IPS-11a (cell line): ENCODE measurements around the gene PLXNA3.
"Not testable (repeated sequence)": the region's sequence is repeated elsewhere in the genome, so short reads cannot be mapped to it uniquely, and the experiment has no call there.

Source experiments
- H3K4me3 ChIP-seq: one replicate; pipeline ENCODE4 v1.5.1; 2013; ENCODE audit warnings: low read depth, low read length, control low read depth

The PLXNA3 gene

DNA sequence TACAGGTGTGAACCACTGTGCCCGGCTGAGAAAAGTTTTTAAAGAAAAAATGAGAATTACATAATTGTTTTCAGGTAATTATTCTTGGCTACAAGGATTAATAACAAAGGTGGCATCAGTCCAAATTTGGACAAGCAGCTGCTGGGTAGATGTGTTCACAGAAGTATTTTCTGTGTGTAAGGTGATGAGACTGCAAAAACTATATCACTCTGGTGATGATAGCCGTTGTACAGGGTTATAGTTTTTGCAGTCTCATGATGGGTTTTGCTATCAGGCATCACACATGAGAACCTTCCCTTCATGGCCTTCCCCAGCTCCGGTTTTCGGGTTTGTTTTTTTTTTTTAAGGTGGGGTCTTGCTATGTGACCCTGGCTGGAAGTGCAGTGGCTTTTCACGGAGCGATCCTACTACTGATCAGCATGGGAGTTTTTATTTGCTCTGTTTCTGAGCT lies 37.4 kb downstream of the PLXNA3 start:
- H3K4me3 ChIP-seq: no peak overlapping the region

DNA sequence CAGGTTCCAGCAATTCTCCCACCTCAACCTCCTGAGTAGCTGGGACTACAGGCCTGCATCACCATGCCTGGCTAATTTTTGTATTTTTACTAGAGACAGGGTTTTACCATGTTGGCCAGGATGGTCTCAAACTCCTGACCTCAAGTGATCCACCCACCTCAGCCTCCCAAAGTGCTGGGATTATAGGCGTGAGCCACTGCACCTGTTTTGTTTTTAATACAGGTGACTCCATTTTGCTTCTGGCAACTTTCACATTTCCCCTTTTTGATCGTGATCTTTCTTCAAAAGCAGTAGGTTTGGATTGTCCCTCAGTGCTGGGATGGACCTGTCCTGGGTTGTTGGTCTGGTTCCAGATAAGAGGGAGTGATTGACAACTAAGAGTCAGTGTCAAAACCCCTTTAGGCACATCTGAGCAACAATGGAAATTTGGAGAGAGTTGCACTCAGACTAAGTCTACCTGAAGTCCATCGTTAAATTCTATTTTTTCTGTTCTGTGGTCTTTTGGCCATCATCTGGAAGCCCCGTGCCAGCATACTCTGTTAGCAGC lies 38.6 kb downstream of the PLXNA3 start:
- not testable (repeated sequence) for H3K4me3 ChIP-seq

DNA sequence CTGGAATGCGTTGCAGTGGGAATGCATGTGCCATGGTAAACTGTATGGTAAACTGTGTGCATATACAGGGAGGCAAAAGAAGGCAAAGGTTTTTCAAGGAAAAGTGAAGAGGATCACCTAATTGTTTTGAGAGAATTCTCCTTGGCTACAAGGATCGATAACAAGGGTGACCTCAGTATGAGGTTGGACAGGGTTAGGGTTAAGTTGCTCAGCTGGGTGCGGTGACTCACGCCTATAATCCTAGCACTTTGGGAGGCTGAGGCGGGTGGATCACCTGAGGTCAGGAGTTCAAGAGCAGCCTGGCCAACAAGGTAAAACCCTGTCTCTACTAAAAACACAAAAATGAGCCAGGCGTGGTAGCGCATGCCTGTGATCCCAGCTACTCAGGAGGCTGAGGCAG lies 43.3 kb downstream of the PLXNA3 start:
- H3K4me3 ChIP-seq: not testable (repeated sequence)

DNA sequence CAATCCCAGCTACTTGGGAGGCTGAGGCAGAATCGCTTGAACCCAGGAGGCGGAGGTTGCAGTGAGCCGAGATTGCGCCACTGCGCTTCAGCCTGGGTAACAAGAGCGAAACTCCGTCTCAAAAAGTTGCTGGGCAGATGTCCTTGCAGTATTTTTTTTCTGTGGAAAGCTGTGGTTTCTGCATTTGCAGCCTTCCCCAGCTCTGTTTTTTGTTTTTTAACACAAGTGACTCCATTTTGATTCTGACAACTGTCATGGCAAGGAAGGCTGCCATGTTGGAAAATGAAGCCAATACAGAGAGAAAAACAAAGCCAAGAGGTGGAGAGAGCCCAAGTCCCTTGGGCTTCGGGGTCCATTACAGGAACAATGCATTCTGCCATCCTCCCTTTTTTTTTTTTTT lies 44.0 kb downstream of the PLXNA3 start:
- H3K4me3 ChIP-seq: no peak overlapping the region

DNA sequence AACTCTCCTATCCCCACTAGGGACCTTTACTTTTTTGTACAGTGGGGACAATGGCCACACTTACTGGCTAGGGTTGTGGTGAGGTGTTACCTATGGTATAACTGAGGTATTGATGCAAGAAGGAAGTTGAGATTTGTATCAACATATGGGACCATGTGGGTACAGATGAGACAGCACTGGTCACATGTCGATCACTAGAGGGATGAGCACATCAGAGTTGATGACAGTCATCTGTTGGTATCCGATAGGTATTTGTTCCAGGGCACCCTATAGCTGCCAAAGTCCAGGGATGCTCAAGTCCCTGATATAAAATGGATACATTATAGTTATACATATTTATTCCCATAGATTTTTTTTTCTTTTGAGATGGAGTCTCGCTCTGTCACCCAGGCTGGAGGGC lies 44.9 kb downstream of the PLXNA3 start:
- no peak overlapping the region for H3K4me3 ChIP-seq

DNA sequence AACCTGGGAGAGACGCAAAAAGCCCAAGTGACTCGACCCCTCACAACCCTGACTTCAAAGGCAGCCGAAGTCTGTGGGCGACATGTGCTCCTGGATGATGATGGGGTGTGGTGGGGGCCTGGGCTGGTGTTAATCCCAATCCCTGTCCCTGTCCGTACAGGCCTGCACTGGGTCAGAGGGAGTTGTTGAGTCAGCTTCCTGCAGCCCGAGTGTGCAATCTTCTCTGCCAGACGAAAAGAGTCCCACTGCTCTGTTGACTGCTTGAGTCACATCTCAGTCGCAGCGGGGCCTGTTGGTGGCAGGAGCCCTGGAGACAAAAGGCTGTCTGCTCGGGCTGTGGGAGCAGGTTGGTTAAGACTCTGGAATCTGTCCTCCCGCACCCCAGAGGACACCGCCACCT lies 47.7 kb downstream of the PLXNA3 start:
- H3K4me3 ChIP-seq: no peak overlapping the region

DNA sequence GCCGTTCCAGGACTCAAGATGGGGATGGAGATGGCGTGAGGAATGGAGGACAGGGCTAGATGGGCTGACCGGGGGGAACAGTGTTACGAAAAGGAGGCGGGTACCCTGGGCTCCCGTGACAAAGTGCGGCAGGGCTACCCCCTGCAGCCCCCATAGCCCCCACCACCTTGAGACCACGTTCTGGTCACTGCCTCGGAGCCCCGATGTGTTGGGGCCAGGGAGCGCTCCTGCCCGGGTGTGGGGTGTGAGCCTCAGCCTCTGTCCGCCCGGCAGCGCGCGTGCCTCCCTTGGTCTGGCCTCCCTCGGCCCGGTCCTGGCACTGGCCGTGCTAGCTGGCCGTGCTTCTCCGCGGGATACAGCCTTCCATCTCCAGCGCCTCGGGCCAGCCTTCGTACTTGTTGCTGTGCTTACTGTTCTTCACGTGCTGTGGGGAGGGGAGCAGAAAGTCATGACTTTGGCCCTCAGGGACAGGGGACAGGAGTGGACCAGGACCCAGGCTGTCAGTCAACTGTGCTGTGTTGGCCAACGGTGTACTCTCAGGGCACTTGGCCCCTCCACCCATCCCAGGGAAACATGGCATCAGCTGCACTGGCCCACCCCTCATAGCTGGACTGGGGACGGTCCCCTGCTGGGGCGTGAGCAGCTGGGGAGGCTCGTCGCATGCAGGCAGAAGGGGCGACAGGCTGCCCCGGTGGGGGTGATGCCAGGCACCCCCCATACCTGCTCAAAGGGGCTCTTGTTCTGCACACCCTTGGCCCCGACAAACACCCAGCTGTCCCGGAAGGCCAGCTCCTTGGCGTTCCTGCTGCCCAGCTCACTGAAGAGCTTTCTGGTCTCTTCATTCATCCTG lies 48.6 kb downstream of the PLXNA3 start:
- H3K4me3 ChIP-seq: no peak overlapping the region

DNA sequence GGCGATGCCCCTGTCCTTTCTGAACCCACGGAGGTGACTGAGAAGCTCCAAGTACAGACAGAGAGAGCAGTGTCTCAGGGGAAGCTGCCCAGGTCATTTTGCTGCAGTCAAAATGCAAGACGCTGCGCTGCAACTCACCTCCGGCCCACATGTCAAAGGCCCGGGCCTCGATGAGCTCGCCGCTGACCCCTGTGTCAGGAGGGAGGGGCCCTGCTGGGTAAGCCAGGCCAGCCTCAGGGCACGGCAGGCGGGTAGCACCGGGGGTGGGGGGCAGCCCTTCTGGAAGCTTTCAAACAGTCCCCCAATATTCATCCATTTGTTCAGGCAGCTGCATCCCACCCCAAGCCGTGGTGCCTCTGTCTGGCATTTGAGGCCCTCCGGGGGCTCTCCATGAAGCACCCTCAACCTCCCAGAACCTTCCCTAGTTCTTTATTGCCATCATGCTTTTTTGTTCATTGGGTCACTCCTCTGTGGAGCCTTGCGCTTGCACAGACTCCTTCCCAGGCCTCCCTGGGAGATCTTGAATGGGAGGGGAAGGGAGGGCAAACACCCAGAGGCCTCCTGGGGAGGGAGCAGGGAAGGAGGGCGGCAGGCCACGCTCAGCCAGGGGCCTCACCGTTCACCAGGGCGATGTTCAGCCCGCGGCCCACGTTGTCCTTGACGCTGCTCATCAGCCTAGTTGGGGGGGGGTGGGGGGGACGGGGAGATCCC lies 49.7 kb downstream of the PLXNA3 start:
- no peak overlapping the region for H3K4me3 ChIP-seq

DNA sequence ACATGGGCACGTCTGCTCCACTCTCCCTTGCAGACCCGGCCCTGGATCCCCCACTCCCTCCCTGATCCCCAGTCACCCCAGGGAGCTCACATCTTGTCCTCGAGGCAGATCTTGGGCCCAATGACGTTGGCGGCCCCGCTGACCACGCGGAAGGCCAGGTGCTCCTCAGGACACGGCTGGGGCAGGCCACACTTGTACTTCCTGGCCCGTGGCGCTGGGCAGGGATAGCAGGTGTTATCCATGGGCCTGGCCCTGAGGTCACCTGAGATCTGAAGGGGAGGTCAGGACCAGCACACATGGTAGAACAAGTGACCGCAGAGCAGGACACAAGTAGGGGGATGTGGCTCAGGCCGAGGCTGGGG lies 50.3 kb downstream of the PLXNA3 start:
- H3K4me3 ChIP-seq: no peak overlapping the region

DNA sequence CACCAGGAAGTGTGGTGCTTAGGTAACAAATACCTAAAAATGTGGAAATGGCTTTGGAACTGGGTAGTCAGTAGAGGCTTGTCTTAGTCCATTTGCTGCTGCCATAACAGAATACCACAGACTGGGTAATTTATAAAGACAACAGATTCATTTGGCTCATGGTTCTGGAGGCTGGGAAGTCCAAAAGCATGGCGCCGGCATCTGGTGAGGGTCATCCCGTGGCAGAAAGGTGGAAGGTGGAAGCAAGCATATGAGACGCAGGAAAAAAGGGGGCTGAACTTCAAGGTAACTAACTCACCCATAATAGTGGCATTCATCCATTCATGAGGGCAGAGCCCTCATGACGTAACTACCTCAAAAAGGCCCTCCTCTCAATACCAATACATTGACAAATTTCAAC lies 51.4 kb downstream of the PLXNA3 start:
- H3K4me3 ChIP-seq: no peak overlapping the region

DNA sequence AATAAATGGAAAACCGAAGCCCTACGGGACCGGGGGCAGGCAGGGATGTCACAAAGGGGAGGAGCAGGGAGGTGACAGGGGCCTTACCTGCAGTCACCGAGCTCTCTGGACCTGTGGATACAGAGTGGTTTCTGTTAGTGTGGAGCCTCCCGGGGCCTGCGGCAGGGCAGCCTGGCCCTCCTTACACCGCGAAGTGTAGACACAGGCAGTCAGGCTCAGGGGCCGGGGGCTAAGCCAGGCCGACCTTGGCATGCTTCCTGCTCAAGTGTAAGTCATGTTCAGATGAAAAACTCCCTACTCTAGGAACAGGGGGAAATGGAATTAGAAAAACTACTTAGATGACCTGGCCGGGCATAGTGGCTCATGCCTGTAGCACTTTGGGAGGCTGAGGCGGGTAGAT lies 53.7 kb downstream of the PLXNA3 start:
- no peak overlapping the region for H3K4me3 ChIP-seq

DNA sequence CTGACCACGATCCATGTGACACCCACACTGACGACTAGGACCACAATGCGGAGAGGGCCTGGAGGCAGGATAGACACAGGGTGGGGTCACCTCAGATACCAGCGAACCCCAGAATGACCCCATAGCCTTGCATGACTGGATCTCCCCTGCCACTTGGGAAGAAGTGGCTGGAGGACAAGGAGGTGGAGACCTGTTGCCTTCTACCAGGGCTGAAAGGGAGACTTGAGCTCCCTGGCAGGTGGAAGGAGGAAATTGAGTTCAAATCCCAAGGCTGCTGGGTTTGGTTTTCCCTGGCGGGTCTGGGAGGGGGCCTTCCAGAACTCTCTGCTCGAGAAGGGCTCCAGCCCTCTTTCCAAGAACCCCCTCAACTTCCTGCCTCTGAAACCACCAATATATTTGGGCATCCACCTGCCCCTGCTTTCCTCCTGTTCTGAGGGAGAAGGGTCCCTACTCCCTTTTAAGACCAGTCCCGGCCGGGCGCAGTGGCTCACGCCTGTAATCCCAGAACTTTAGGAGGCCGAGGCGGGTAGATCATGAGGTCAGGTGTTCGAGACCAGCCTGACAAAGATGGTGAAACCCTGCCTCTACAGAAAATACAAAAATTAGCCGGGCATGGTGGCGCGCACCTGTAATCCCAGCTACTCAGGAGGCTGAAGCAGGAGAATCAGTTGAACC lies 54.9 kb downstream of the PLXNA3 start:
- no peak overlapping the region for H3K4me3 ChIP-seq

DNA sequence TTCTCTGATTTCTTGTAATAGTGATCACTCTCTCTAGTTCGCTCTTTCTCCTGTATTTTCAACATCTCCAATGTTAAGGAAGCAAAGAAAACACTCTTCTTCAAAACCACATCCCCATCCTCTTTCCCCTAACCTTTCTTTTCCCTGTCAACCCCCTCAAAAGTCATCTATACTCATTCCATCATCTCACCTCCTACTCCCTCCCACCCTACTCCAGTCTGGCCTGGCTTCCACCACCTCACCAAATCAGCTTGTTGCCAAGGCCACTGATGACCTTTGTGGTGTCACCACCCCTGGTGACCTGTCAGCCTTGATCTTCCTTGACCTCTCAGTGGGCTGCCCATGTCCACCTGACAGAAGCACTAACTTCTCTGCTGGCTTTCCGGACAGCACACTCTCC lies 55.6 kb downstream of the PLXNA3 start:
- no peak overlapping the region for H3K4me3 ChIP-seq

DNA sequence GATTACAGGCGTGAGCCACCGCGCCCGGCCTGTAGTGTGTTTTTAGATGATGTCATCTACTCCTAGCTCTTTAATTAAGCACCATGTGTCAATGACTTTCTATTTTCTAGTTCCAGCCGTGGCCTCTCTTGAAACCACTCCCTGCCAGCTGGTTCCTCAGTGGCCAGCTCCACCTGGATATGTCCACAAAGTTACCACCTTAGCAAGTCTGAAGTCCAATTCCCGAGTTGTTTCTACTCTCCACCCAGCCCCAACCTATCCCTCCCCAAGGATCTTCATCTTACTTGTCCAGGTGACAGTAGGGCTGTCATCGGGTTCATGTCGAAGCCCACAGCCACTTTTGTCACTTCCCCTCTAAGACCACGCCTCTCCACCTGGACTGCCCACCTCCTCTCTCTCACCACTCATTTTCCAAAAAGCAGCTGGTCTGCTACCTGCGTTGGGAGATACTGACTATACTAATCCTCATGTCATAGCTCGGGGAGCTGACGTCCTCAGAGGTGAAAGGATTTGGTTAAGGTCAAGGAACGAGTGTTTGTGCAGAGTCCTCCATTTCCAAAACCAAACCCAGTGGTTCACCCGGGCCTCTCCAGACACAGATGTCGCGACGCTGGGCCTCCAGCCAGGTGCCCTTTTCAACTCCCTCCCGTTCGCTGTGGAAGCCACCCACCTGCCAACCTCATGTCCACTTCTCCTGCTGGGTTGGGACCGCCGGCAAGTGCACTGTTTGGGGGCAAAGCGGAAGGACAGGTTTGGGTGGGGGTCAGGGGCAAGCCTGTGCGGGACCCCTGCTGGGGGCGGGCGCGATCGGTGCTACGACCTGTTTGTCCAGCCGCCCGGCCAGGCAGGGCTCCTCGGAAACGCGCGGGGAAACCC lies 57.2 kb downstream of the PLXNA3 start:
- H3K4me3 ChIP-seq: peak overlapping the region; percentile 57

DNA sequence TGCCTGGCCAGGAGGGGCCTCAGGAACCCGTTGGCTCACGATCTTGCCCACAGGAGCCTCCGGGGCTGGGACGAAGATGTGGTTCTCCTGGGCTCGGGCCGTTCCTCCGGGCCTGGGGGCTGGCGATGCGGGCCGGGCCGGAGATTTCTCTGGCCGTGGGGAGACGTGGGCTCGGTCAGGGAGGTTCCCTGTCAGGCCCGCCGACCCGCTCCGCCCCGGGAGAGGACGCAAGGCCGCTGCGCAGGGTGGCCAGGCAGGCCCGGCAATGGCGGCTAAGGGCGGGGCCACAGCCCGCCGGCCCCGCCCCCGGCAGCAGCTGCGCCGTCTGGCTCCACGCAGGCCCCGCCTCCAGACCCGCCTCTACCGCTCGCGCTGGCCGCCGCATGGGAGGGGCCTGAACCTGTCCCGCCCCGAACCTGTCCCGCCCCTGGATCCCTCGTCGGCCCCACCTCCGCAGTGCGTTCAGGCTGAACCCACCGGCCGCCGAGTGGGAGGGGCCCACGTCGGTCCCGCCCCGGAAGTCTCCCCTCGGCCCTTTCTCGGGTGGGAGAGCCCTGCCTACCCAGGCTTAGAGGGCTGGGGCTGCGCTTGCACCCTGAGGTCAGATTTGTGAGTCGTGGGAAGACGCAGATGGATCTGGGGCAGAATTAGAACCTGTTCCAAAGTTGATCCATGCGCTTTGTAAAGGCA lies 58.0 kb downstream of the PLXNA3 start, which contains the start of gene FAM3A:
FAM3A (minus strand) TSS at position 267 of the 690 bp plus-strand sequence. CDS start 460 bp downstream, outside the sequence.
- peak within 1 kb of the TSS; percentile 57 for H3K4me3 ChIP-seq

DNA sequence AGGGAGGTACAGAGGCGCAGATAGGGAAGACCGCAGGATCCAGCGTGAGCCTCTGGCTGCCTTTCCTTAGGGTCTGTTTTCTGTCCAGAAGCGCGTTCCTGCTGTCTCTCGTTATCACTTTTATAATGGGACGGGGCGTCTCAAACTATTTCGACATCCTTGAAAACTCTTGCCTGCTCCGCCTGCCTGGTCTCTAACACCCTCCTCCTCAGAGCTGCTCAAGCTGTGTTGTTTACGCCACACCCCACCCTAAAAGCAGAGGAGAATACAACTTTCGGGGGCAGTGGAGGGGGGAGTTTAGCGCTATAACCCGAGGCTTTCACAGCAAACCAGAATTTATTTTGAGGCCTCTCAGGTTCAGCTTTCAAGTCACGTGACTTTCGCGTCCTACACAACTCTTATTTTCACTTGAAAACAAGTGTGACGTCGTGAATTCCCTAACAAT lies 58.6 kb downstream of the PLXNA3 start:
- H3K4me3 ChIP-seq: peak overlapping the region; percentile 35

DNA sequence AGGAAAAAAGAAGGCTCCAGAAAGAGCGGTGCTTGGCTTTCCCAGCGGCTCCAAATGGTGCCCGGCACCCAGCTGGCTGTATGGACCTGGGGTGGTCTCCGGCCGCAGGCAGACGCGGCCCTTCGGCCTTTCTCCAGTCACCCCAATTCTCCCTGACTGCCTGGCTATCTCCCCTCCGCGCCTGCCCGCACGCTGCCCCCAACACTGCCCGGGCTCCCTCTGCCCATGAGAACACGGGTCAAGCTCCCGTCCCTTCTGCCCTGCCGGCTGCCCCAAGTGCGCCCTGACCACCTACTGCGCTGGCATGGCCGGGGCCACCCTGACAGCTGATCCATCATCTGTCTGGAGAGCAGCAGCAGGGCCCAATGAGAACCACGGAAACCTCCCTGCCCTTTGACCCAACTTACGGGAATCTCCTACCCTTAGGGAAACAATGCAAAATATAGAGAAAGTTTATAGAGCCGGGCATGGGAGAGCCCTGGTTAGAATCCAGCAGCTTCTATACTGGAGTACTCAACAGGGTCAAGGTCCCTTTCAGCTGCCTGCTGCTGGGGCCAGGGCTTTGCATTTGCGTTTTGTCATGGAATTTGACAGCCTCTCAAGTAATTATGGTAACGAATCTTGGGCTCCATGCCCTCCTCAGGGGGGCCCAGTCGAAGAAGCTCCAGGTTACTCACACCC lies 59.2 kb downstream of the PLXNA3 start:
- H3K4me3 ChIP-seq: no peak overlapping the region

DNA sequence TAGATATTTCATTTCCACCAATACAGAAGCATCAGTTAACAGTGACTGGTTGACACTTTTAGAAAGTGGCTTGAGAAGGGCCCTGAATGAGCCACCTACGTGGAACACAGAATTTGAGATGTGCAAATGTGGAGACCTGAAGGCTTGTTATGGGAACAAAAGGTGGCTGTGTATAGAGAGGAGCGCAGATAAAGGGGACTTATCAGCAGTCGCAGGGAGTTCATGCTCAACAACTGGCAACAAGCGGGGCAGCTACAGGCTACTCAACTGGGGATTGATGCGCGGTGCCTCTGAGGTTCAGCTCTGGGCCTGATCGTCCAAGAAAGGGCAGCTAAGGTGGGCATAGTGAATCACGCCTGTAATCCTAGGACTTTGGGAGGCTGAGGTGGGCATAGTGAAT lies 61.3 kb downstream of the PLXNA3 start:
- no peak overlapping the region for H3K4me3 ChIP-seq
